Lower leg skin (tissue), 4 donors: ENCODE results near the gene RXRA. TPM values are rescaled to one million over a fixed set of nuclear protein-coding genes. Genes with fewer than 3 reads are reported as not detected.

Source experiments
- DNase-seq, 2 donors: peaks; one replicate each; pipeline ENCODE4 v3.0.0-alpha.2; 2019; ENCODE audit warnings: low spot score in 2 of 2
- H3K4me3 ChIP-seq: fragments of 200-600 bp; sonication (generic); 2 replicates; pipeline ENCODE4 v1.5.1; 2017; ENCODE audit warnings: mild to moderate bottlenecking, low read depth; ENCODE audit not compliant: poor library complexity, severe bottlenecking
- POLR2A ChIP-seq, 2 donors: fragments of 450-650 bp; IDR thresholded peaks; one replicate each; pipeline ENCODE4 v1.6.1; 2016 to 2017; ENCODE audit warnings: antibody characterized with exemption in 2 of 2, mild to moderate bottlenecking in 1 of 2, moderate library complexity in 1 of 2
- WGBS, 2 donors: methylation state at CpG; one replicate each; pipeline ENCODE4 v1.1.5; 2018; 5-methylcytosine and 5-hydroxymethylcytosine counted together
- intact Hi-C: fragments of 100-400 bp; cut with DNase I; formaldehyde crosslinking; loops from one replicate; pipeline ENCODE4 v1.15.0; 2023; ENCODE audit warnings: low total_unique reads
- total RNA-seq, 4 donors: library from RNA; depleted of rRNA; stranded (reverse); fragments of >200 nt; gene quantifications; one replicate each; pipeline ENCODE4 v1.1.0, GENCODE V29; 2016
- TF ChIP-seq, protein P1 (sequence below), 3 donors: fragments of 450-650 bp; IDR thresholded peaks; one replicate each; pipeline ENCODE4 v1.5.1; 2016; ENCODE audit warnings: antibody characterized with exemption in 3 of 3, mild to moderate bottlenecking in 3 of 3, moderate library complexity in 2 of 3

The RXRA gene
- total RNA-seq, 4 donors from 2014 or later = 143 to 242 (median 166) TPM

DNA sequence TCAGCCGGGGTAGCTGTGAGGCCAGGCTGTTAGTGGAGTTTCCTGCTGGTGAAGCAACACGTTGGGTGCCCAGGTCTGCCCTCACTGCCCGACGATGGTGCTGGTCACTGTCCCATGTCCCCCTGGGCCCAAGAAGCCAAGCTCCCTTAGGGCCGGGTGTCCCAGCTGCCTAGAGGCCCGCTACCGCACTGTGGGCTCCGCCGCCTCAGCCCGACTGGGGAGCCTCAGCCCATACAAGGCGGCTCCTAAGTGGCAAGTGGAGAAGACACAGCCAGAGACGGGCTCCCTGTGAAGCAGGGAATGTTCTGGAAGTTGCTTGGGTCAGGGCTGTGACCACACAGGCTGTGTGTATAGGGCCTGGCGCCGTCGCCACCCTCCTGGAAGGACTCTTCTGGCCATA is 96.9 kb downstream of the RXRA start:
- DNase-seq = no peak

DNA sequence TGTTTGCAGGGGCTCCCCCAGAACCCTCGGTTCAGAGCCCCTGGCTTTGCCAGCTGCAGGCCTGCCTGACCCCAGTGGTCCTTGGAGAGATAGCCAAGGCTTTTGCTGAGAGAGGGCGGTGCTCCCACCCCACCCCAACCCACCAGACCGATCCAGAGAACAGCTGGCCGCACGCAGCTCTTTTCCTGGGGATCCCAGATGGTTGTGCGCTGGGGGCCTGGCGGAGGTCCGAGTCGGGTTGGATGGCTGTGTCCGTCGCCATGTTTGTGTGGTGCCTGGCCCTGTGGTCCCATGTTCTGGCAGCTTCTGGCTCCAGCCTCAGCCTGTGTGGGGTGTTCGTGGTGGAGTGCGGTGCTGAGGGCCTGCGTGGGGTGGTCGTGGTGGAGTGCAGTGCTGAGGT is 97.5 kb downstream of the RXRA start:
- WGBS, 2 donors = 87 to 94% methylated on average over 11 to 13 of the region's 15 CpGs
- H3K4me3 ChIP-seq = no peak overlapping the region
- intact Hi-C loops = no loop called here
- TF ChIP-seq, protein P1, sequence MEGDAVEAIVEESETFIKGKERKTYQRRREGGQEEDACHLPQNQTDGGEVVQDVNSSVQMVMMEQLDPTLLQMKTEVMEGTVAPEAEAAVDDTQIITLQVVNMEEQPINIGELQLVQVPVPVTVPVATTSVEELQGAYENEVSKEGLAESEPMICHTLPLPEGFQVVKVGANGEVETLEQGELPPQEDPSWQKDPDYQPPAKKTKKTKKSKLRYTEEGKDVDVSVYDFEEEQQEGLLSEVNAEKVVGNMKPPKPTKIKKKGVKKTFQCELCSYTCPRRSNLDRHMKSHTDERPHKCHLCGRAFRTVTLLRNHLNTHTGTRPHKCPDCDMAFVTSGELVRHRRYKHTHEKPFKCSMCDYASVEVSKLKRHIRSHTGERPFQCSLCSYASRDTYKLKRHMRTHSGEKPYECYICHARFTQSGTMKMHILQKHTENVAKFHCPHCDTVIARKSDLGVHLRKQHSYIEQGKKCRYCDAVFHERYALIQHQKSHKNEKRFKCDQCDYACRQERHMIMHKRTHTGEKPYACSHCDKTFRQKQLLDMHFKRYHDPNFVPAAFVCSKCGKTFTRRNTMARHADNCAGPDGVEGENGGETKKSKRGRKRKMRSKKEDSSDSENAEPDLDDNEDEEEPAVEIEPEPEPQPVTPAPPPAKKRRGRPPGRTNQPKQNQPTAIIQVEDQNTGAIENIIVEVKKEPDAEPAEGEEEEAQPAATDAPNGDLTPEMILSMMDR (IDR thresholded peaks at IDR 0.05) = no peak
- TF ChIP-seq POLR2A (IDR thresholded peaks at IDR 0.05) = no peak
- no peak for DNase-seq

More for the DNA sequence above, 96.9 kb downstream of the RXRA start:
- WGBS, 2 donors = 86 to 92% methylated on average over 14 to 15 of the region's 15 CpGs
- H3K4me3 ChIP-seq = no peak overlapping the region
- intact Hi-C loops = no loop called here
- no peak for TF ChIP-seq POLR2A (IDR thresholded peaks at IDR 0.05)
- TF ChIP-seq, protein P1 (IDR thresholded peaks at IDR 0.05) = no peak

DNA sequence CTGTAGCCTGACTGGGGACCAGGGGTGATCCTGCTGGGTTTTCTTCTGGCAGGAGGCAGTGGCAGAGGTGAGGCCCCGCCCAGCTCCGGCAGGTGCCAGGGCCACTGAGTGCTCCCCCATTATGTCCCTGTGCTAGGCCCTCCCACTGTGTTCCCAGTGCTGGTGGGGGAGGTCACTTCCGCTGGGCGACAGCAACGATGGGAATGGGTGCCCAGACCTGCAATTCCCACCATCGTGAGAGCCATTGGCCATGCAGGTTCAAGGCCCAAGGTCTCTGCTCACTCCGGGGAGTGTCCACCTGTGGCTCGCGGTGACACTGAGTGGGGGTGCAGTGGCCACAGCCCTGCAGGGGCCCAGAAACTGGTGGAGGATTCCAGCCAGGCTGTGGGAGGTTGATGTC is 98.6 kb downstream of the RXRA start:
- intact Hi-C loops = no loop called here
- 83 to 88% methylated on average over 9 of the region's 9 CpGs for WGBS, 2 donors
- DNase-seq = no peak
- H3K4me3 ChIP-seq = no peak overlapping the region
- TF ChIP-seq, protein P1 (IDR thresholded peaks at IDR 0.05) = no peak
- TF ChIP-seq POLR2A (IDR thresholded peaks at IDR 0.05) = no peak

DNA sequence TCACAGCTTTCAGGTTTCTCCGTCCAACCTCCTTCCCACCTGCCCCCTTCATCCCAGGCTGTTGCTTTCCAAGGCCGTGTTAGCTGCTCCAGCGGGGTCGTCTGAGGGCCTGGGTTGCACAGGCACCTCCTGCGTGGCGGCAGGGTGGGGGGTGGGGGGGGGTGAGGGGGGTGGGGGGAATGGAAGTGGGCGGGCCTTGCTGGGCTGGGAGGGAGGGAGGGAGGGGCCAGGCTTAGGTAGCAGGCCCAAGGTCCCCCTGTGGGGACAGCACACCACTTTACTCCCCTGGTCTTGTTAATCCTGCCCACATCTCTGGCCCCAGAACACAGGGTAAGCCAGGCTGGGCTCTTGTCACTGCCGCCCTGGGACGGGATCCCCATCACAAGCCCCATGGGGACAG is 99.1 kb downstream of the RXRA start:
- intact Hi-C loops = no loop called here
- TF ChIP-seq, protein P1 (IDR thresholded peaks at IDR 0.05) = no peak
- TF ChIP-seq POLR2A (IDR thresholded peaks at IDR 0.05) = no peak
- 69 to 70% methylated on average over 8 to 9 of the region's 9 CpGs for WGBS, 2 donors
- H3K4me3 ChIP-seq = no peak overlapping the region
- DNase-seq = no peak

DNA sequence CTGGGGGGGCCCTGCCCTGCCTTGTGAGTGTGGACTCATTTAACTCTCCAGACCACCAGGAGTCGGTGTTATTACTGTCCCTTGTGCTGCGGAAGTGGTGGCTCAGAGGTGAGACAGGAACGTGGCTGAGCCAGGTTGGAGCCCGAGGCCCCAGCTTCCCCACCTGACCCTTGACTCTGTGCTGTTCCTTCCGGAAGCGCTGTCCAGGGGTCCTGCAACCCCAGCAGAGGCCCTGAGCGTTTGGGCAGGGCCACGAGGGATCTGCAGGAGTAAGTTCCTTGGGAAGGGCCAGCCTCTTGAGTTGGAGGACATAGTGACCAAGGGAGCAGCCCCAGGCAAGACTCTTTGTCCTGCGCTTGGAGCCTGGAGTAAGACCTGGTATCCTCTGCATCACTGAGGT is 99.6 kb downstream of the RXRA start:
- WGBS, 2 donors = 87 to 93% methylated on average over 9 of the region's 9 CpGs
- TF ChIP-seq POLR2A (IDR thresholded peaks at IDR 0.05) = no peak
- TF ChIP-seq, protein P1 (IDR thresholded peaks at IDR 0.05) = no peak
- intact Hi-C loops = no loop called here
- DNase-seq = no peak
- H3K4me3 ChIP-seq = no peak overlapping the region

DNA sequence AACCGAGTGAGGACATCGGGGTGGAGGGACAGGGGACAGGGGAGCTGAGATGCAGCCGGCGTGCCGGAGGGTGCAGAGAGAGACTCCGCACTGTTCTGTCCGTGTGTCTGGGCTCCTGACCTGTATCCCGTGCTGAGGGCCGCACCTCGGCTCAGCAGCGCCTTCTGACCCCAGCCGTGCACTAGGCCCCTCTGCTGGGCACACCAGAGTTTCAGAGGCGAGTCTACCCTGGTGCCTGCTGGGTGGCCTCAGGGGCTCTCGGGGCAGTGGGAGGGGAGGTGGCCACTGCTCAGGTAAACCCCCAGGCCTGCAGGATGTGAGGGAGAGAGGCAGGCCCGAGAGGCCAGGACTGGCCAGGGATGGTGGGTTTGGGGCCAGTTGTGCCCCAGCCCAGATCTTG is 100.2 kb downstream of the RXRA start:
- H3K4me3 ChIP-seq = no peak overlapping the region
- intact Hi-C loops = no loop called here
- DNase-seq = no peak
- 91 to 92% methylated on average over 15 of the region's 15 CpGs for WGBS, 2 donors
- TF ChIP-seq, protein P1 (IDR thresholded peaks at IDR 0.05) = no peak
- TF ChIP-seq POLR2A (IDR thresholded peaks at IDR 0.05) = no peak
